Ammon's horn (tissue), 1 donor: ENCODE data around the gene DNM3.

Source experiments
- DNase-seq: peaks from one replicate; pipeline ENCODE4 v3.0.0-alpha.2; 2016; ENCODE audit warnings: low spot score

DNM3 gene

DNA sequence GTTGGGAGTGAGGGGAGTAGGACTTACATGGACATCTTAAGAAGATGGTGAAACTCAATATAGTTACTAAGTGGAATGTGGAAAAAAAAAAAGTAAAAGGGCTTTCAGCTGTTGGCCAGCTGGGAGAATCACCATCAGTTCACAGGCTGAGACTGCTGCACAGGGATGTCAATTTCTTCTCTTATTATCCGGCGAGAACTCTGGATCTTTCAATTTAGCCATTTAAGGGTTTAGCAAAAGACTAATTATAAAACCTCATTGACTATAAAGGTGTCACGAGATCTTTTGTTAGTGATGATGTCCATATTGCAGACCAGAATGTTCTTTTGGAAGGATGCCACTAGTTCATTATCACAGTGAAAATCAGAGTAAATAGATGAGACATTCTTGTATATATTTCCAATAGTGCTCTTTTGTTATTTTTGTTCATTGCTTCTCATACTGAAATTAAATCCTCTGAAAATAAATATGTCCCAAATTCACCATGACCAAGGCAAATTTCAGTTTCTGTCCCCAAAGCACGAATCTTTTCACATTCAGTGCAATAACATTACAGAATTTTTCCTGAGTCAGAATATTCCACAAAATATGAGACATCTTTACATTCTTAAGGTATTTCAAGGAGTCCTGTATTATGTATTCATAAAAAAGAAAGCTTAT, 266.1 kb downstream of the DNM3 start:
- DNase-seq: no peak

- no peak for DNase-seq
Observed at GRCh38 chr1:172108161-172108893, 267.0 kb downstream of the DNM3 start.

DNA sequence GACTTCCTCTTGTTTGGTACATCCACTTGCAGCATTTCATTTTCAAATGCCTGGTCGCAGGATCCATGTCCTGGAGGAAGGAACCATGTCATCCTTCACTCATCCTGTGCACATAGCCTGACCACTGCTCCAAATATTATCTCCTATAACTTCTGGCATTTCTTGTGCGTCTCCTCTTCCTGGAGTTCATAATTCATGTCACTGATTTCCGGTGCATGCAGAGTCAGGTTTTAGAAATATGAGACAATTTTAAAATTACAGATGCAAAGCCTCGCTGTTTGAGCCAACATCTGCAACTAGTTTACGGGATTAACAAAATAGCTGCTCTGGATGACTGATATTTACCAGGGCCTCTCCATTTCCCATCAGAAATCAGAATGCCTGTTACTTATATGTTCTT, 268.1 kb downstream of the DNM3 start:
- DNase-seq: no peak

DNA sequence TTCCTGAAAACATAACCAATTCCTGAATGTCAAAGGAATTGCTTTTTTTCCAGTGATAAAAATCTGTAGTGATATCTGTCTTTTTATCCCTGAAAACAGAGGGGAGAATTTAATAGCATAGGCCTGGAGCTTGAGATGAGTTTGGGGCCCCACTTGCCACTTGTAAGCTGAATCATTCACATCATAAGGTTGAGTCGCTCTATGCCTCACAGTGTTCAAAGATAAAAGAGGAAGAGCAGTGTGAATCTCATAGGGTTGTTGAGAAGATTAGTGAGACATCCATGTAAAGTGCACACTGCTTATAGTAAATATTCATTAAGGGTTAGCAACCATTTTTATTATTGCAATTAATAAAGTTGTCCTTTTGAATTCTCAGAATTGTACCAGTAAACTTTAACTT, 271.3 kb downstream of the DNM3 start:
- no peak for DNase-seq

DNA sequence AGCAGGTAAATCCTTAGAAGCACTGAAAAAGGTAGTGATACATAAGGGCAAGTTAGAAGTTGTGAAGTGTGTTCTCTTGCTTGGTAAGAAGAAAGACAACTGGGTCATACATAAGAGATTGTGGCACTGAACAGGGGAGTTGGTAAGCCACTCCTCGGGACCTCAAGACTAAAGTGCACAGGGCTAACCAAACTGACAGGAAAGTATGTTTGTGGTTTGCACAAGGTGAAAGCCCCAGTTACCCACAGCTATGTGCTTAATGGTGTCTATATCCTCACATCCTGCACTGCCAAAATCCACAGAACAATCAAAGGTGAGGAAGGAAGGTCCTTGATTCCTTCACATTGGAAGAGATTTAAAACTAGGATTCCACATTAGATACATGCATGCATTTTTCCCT, 276.5 kb downstream of the DNM3 start:
- no peak for DNase-seq

- no peak for DNase-seq
Observed at GRCh38 chr1:172118618-172119017, 277.3 kb downstream of the DNM3 start.

DNA sequence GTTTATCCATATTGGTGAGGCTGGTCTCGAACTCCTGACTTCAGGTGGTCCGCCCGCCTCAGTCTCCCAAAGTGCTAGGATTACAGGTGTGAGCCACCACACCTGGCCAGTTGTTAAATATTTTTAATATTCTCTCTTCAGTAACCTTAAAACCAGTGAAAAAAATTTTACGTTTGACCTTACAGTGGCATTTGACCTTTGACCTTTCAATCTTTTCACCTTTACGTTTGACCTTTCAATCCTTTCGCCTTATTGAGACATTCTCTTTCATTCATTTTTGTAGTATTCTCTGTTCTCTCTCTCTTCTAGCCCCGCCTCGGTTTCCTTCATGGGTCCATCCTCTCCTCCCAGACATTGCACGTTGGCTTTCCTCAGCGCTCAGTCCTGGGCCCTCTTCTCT, 277.9 kb downstream of the DNM3 start:
- DNase-seq: no peak

DNA sequence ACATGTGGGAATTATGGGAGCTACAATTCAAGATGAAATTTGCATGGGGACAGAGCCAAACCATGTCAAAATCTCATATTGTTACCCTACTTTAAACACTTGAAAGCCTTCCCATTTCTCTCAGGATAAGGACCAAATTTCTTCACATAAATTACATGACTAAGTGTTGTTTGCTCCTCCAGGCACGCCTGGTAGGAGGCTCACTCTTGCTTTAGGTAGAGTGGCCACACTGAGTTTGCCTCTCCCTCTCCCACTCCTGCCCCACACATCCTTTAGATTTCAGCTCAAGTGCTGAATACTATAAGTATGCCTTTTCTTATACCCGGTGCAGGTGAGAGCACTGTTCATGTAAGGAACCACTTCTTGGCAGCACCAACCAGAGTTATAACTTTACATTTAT, 279.1 kb downstream of the DNM3 start:
- no peak for DNase-seq

- no peak for DNase-seq
Observed at GRCh38 chr1:172121081-172121717, 279.9 kb downstream of the DNM3 start.

DNA sequence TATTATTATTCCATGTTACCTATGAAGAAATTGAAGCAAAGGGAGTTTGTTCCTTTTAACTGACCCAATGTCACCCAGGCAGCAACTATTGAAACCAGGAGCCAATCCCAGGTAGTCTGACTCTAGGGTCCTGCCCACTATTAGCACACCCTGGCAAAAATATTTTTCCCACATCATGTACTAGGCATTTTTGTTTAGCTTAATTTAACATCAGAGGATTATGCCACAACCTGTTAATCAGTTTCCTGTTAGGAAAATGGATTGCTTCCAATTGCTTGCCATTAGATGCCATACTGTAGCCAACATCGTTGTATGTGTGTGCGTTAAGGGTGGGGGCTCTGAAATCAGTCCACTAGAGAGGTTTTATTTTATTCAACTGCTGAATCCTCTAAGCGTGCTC, 281.1 kb downstream of the DNM3 start:
- no peak for DNase-seq

GRCh38 chr1:172125250-172125649, 284.0 kb downstream of the DNM3 start:
- no peak for DNase-seq

DNA sequence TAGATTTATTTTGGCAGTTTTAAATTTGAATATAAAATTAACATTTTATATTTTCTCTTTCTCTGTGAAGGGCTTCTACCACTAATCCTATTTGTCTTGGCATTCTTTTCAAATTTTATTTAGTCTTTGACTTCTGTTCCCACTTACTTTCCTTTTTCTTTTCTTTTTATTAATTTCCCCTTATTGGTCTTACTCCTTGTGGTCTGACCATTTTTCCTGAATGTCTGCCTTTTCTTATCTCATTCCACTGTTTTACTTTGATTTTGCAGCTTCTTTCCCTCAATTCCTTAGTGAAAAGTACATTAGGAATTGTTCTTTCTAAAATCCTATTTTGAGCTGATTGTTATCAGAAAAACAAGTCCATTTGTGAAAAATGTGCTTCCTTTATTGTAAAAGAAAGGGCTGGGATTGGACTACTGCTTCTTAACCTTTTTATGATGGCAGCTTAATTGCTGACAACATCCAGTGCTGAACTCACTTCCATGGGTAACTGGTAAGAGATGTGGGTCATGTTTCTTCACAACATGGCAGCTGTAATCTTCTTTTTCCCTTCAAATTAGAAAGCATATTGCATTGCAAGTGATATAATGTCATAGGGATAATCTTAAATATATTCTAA, 284.6 kb downstream of the DNM3 start:
- no peak for DNase-seq

DNA sequence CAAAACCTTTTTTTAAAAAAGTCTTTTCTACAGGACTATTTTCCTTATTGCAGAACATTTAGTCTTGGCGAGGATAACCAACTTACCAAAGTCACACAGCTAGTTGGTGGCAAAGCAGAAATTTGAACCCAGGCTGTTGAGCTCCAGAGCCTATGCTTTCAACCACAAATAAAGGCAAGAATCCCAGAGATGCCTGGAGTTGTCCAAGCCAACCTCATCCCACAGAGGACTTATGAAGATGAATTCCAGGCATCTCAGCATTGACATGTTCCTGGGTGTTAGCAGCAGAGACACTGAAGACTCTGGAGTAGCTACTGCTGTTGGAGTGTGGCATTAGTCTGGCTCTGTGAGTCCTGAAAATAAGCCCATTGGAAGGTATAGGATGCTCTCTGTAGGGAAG, 291.5 kb downstream of the DNM3 start:
- DNase-seq: no peak

DNA sequence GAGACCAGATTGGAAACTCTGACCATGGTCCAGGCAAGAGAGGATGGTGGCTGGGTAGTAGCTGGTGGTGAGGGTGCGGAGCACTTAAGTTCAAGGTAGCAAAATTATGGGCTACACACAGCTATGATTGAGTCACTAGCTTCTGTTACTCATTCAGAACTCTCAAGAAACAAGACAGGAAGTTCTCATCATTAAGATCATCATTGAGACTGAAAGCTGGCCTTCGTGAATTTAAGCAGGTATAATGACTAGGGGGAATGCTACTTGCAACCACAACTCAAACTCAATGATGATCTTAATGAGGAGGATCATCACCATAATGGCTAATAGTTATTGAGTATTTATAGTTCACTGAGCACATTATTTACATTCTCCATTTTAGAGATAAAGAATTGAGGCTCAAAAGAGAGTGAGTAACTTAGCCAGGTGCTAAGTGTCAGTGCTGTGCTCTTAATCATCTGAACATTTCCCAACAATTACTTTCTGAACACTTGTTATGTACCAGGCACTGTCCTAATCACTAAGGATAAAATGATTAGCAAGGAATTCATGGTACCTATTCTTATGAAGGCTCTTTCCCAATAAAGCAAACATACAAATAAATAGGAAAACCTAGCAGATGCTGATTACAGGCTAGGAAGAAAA, 292.9 kb downstream of the DNM3 start:
- DNase-seq: no peak

GRCh38 chr1:172135076-172135672, 293.9 kb downstream of the DNM3 start:
- no peak for DNase-seq

- no peak for DNase-seq
Observed at GRCh38 chr1:172135978-172136610, 294.8 kb downstream of the DNM3 start.

DNA sequence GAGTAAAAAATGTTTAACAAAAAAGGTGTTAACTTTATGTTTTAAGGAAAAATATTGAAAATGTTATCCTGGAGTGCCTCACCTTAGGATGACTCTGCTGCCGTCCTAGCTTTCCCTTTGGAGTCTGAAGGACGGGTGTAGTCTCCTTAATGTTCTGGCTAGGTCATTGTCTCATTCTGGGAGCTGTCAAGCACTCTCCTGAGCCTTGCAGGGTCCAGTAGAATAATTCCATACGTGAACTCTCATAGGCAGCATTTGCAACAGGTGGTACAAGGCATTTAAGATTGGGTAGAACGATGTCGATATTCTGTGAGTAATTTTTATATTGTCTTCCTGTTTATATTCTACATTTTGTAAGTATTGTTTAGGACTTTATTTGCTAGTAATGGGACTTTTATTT, 295.6 kb downstream of the DNM3 start:
- DNase-seq: no peak

DNA sequence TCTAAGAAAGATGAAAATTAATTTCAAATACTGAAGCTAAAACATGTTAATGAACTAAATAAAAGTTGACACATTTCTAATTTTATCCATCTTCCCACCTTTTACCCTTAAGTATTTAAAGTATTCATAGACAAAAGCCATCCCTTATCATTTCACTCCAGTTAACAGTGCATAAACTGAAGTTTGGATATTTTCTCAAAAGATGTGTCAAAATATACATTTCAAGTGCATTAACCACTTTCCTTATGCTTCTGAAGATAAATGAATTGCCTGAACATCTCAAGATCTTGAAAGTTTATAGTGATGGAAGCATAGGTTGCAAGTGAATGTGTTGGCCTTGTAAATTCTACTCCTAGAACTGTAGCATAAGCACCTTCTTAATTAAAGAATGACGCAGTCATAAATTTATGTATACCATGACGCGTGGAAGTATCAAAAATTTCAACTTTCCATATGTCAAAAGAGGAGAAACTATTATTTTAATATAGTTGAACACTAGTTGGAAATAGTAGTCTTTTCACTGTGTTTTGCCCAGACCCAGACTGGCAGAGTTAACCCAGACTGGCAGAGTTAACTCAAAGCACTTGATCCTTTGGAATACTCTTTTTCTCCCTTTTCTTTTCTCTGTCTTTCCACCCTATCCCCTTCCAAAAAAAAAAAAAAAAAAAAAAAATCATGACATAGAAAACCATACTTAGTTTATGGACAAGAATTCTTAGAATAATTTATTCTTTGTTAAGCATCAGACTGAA, 296.6 kb downstream of the DNM3 start:
- no peak for DNase-seq

DNA sequence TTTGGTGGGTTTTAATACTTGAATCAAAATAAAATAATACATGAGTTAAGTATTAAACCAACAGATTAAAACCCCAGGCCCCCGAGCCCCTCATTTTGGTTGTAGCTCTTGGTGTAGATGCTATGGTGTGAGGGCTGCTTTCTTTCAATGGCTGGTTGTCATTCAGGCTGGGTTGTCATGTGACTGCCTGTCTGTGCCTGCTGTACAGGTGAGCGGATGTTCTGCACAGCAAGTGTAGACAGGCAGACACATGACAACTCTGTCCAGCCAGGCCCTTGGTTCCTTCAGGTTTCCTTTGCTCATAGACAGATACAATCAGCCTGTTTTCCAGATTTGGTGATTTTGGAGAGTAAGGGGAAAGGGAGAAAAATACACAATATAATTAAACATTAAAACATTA, 297.3 kb downstream of the DNM3 start:
- DNase-seq: no peak

DNA sequence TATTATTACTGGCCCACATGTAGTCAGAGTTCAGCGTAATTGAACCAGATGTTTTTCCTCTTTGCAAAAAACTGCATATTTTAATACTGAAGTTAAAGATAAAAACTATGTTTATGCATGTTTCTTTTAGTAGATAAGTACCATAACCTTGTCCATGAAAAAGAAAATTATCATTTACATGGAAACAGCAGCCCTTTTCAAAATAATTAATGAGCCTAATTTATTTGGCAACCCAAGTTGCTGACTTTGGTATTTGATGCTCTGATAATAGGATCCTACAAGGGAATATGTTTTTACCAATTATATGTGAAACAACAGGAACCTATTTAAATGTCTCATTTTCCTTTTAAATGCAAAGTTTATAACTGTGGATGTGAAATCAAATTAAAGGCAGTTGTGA, 297.9 kb downstream of the DNM3 start:
- no peak for DNase-seq

GRCh38 chr1:172140072-172140471, 298.8 kb downstream of the DNM3 start:
- no peak for DNase-seq
